PFSK-1 (cell line): ENCODE data around the gene PHAF1.

Source experiments
- FOXP2 ChIP-seq: optimal IDR thresholded peaks from 2 replicates; pipeline ENCODE3; 2011; ENCODE audit warnings: borderline replicate concordance, control low read depth, inconsistent platforms; ENCODE audit not compliant: insufficient read depth; ENCODE audit errors: extremely low read length, extremely low read depth
- POLR2AphosphoS5 ChIP-seq: IDR thresholded peaks from 2 replicates; pipeline ENCODE4 v1.6.1; 2012; ENCODE audit warnings: low read depth, mild to moderate bottlenecking, control low read depth, low read length, moderate library complexity
- SIN3A ChIP-seq: IDR thresholded peaks from 2 replicates; pipeline ENCODE4 v1.6.1; 2012; ENCODE audit warnings: mild to moderate bottlenecking, low read length, moderate library complexity, borderline replicate concordance; ENCODE audit not compliant: insufficient read depth
- TAF1 ChIP-seq: IDR thresholded peaks from 2 replicates; pipeline ENCODE4 v1.6.1; 2012; ENCODE audit warnings: low read length, control low read depth, borderline replicate concordance; ENCODE audit not compliant: insufficient read depth
- TF ChIP-seq, protein P1 (sequence below), 2 experiments: IDR thresholded peaks; 2 replicates each; pipeline versions ENCODE4 v1.6.1 to v1.8.0; 2011 to 2012; ENCODE audit warnings: low read depth in 2 of 2, low read length in 2 of 2, control low read depth in 1 of 2, inconsistent platforms in 1 of 2, mild to moderate bottlenecking in 1 of 2, moderate library complexity in 1 of 2; ENCODE audit not compliant: insufficient read depth in 1 of 2

PHAF1 gene

GRCh38 chr16:67170168-67170948, 60.6 kb downstream of the PHAF1 start, which contains the start of gene NOL3:
Gene NOL3 (plus strand): TSS chr16:67170538.
- TF ChIP-seq FOXP2 (no peak), TAF1 (no peak), SIN3A (no peak), POLR2AphosphoS5 (no peak)
- TF ChIP-seq, protein P1, sequence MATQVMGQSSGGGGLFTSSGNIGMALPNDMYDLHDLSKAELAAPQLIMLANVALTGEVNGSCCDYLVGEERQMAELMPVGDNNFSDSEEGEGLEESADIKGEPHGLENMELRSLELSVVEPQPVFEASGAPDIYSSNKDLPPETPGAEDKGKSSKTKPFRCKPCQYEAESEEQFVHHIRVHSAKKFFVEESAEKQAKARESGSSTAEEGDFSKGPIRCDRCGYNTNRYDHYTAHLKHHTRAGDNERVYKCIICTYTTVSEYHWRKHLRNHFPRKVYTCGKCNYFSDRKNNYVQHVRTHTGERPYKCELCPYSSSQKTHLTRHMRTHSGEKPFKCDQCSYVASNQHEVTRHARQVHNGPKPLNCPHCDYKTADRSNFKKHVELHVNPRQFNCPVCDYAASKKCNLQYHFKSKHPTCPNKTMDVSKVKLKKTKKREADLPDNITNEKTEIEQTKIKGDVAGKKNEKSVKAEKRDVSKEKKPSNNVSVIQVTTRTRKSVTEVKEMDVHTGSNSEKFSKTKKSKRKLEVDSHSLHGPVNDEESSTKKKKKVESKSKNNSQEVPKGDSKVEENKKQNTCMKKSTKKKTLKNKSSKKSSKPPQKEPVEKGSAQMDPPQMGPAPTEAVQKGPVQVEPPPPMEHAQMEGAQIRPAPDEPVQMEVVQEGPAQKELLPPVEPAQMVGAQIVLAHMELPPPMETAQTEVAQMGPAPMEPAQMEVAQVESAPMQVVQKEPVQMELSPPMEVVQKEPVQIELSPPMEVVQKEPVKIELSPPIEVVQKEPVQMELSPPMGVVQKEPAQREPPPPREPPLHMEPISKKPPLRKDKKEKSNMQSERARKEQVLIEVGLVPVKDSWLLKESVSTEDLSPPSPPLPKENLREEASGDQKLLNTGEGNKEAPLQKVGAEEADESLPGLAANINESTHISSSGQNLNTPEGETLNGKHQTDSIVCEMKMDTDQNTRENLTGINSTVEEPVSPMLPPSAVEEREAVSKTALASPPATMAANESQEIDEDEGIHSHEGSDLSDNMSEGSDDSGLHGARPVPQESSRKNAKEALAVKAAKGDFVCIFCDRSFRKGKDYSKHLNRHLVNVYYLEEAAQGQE (IDR thresholded peaks at IDR 0.05; ENCODE audit: insufficient read depth in 1 of 2, low read depth in 2 of 2, low read length in 2 of 2), result no peak

- TF ChIP-seq SIN3A (no peak), FOXP2 (no peak), TAF1 (no peak), POLR2AphosphoS5 (no peak)
- TF ChIP-seq, protein P1 (IDR thresholded peaks at IDR 0.05; ENCODE audit: insufficient read depth in 1 of 2, low read depth in 2 of 2, low read length in 2 of 2), result no peak
Measured at GRCh38 chr16:67170949-67171649, 61.4 kb downstream of the PHAF1 start.

- TF ChIP-seq TAF1 (no peak), FOXP2 (no peak), POLR2AphosphoS5 (no peak), SIN3A (no peak)
- TF ChIP-seq, protein P1 (IDR thresholded peaks at IDR 0.05; ENCODE audit: insufficient read depth in 1 of 2, low read depth in 2 of 2, low read length in 2 of 2), result no peak
Measured at GRCh38 chr16:67173323-67173722, 63.6 kb downstream of the PHAF1 start.

DNA sequence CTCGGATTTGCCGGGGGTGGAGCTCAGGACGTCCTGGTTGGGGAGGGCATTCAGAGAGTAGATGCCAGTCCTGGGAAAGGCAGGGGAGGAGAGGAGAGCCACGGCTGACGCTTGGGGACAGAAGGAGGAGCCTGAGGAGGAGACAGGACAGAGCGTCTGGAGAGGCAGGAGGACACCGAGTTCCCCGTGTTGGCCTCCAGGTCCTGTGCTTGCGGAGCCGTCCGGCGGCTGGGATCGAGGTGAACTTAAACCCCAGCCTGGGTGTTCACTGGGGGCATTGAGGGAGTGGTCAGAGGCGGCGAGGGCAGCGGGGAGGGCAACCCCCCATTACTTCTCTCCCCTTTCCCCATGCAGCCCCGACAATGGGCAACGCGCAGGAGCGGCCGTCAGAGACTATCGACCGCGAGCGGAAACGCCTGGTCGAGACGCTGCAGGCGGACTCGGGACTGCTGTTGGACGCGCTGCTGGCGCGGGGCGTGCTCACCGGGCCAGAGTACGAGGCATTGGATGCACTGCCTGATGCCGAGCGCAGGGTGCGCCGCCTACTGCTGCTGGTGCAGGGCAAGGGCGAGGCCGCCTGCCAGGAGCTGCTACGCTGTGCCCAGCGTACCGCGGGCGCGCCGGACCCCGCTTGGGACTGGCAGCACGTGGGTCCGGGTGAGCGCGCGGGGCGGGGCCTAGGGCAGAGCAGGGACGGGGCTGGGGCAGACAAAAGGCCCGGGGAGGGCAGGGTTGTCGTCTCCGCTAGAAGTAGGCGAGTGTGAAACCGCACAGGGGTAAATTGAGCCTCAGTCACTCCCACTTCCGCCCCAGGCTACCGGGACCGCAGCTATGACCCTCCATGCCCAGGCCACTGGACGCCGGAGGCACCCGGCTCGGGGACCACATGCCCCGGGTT, 64.3 kb downstream of the PHAF1 start:
- TF ChIP-seq SIN3A (no peak), FOXP2 (peak; percentile 69), POLR2AphosphoS5 (peak; percentile 53), TAF1 (no peak)
- TF ChIP-seq, protein P1 (IDR thresholded peaks at IDR 0.05; ENCODE audit: insufficient read depth in 1 of 2, low read depth in 2 of 2, low read length in 2 of 2), result no peak
